Spleen (tissue), 11 donors: ENCODE measurements around the gene LCMT1. TPM values are rescaled to one million over a fixed set of nuclear protein-coding genes. Genes with fewer than 3 reads are reported as not detected.

Experiments
- DNase-seq: peaks from one replicate; pipeline ENCODE4 v3.0.0-alpha.2; 2020
- H3K27ac ChIP-seq, 8 donors: fragments of 200-600 bp; sonication (generic) in 7 of 8; 1 replicate in 4 of 8; 2 replicates in 4 of 8; pipeline versions ENCODE4 v1.5.0 to v1.8.0; 2016 to 2021; ENCODE audit warnings: inconsistent platforms in 4 of 8, mild to moderate bottlenecking in 4 of 8, moderate library complexity in 1 of 8
- H3K27me3 ChIP-seq, 7 donors: fragments of 200-600 bp; sonication (generic) in 6 of 7; replicated peaks in 1 of 7; 1 replicate in 4 of 7; 2 replicates in 3 of 7; pipeline versions ENCODE4 v1.5.0 to v1.8.0; 2016 to 2021; ENCODE audit warnings: inconsistent platforms in 3 of 7, mild to moderate bottlenecking in 1 of 7
- H3K36me3 ChIP-seq, 6 donors: fragments of 200-600 bp; sonication (generic) in 5 of 6; 1 replicate in 4 of 6; 2 replicates in 2 of 6; pipeline versions ENCODE4 v1.5.0 to v1.8.0; 2016 to 2021; ENCODE audit warnings: inconsistent platforms in 2 of 6
- H3K4me1 ChIP-seq, 6 donors: fragments of 200-600 bp; sonication (generic) in 5 of 6; 1 replicate in 3 of 6; 2 replicates in 3 of 6; pipeline versions ENCODE4 v1.5.0 to v1.8.0; 2016 to 2021; ENCODE audit warnings: inconsistent platforms in 3 of 6
- H3K4me3 ChIP-seq, 8 donors: fragments of 200-600 bp; sonication (generic) in 7 of 8; 1 replicate in 4 of 8; 2 replicates in 4 of 8; pipeline versions ENCODE4 v1.5.0 to v1.8.0; 2016 to 2021; ENCODE audit warnings: inconsistent platforms in 4 of 8, mild to moderate bottlenecking in 4 of 8, moderate library complexity in 2 of 8
- H3K9me3 ChIP-seq, 8 donors: fragments of 200-600 bp; sonication (generic) in 7 of 8; 1 replicate in 4 of 8; 2 replicates in 4 of 8; pipeline versions ENCODE4 v1.5.0 to v1.8.0; 2016 to 2021; ENCODE audit warnings: inconsistent platforms in 4 of 8
- POLR2A ChIP-seq, 3 donors: fragments of 450-650 bp; IDR thresholded peaks; one replicate each; pipeline ENCODE4 v1.5.1; 2017; ENCODE audit warnings: antibody characterized with exemption in 3 of 3, mild to moderate bottlenecking in 1 of 3
- POLR2AphosphoS5 ChIP-seq, 3 donors: sonication (generic); formaldehyde crosslinking; IDR thresholded peaks; one replicate each; pipeline ENCODE4 v1.5.1; 2017; ENCODE audit warnings: antibody characterized with exemption in 3 of 3
- WGBS, 5 donors: extraction: QIAGEN DNeasy Blood & Tissue Kit in 3 of 5; methylation state at CpG; one replicate each; pipeline versions ENCODE4 v1.1.5 to v1.1.7; 2013 to 2018; 5-methylcytosine and 5-hydroxymethylcytosine counted together
- intact Hi-C: fragments of 100-400 bp; cut with DNase I; formaldehyde crosslinking; loops from one replicate; pipeline ENCODE4 v1.15.0; 2023; ENCODE audit warnings: low total_unique reads
- polyA plus RNA-seq, 3 donors: library from polyadenylated mRNA; stranded (reverse); fragments of 200-250 nt; gene quantifications; one replicate each; pipeline ENCODE4 v1.2.1, GENCODE V29; 2013
- total RNA-seq, 7 donors: library from RNA; depleted of rRNA in 3 of 7; stranded (reverse); fragments of >200 nt in 3 of 7; fragmentation: NEBNext Ultra II Directional in 4 of 7; extraction: Animal tissue kit (Norgen Biotek cat#: 25700) in 4 of 7; gene quantifications; one replicate each; pipeline versions ENCODE4 v1.1.0 to v1.2.1, GENCODE V29; 2016 to 2021
- TF ChIP-seq, protein P1 (sequence below), 11 experiments: fragments of 200-600 bp in 7 of 11; fragments of 450-650 bp in 4 of 11; sonication (generic) in 4 of 11; IDR thresholded peaks in 8 of 11; conservative IDR thresholded peaks in 3 of 11; 1 replicate in 7 of 11; 2 replicates in 4 of 11; pipeline versions ENCODE4 v1.4.0 to v1.8.0; 2016 to 2021; ENCODE audit warnings: antibody characterized with exemption in 11 of 11, inconsistent platforms in 4 of 11, mild to moderate bottlenecking in 1 of 11
- donor health status: healthy with polysubstance abuse.
- donor health status: DM: no; HTN: no; CAD: no; lungs with moderate emphysema.
- donor health status: DM: no; HTN: no; CAD: no.
- donor health status: Bipolar disorder and iron deficiency.
- donor health status: healthy.
- donor health status: DM: no; HTN: no; CAD: no.
- donor health status: DM: yes; HTN: yes; CAD: no.

Gene LCMT1
- total and polyA plus RNA-seq, 10 donors = 25.1 to 33.3 (median 28.0) TPM

DNA sequence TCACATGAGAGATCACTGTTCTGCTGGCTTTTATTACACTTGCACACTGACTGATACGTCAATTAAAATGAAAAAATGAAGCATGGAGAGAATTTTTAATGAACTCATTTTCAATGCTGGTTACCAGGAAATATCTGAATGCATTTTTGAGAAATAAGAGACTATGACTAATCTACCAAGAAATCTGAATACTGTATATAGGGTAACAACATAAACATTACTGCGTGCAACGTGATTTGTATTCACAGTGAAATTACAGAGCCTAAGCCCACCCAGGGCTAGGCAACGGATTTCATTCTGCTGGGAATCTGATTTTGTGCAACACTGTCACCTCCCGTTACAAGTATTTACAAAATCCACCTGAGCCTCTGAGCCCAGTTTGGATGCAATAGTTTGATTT, 23.8 kb upstream of the LCMT1 start:
- intact Hi-C loops = no loop called here
- TF ChIP-seq POLR2AphosphoS5 (IDR thresholded peaks at IDR 0.05) = no peak
- TF ChIP-seq, protein P1, sequence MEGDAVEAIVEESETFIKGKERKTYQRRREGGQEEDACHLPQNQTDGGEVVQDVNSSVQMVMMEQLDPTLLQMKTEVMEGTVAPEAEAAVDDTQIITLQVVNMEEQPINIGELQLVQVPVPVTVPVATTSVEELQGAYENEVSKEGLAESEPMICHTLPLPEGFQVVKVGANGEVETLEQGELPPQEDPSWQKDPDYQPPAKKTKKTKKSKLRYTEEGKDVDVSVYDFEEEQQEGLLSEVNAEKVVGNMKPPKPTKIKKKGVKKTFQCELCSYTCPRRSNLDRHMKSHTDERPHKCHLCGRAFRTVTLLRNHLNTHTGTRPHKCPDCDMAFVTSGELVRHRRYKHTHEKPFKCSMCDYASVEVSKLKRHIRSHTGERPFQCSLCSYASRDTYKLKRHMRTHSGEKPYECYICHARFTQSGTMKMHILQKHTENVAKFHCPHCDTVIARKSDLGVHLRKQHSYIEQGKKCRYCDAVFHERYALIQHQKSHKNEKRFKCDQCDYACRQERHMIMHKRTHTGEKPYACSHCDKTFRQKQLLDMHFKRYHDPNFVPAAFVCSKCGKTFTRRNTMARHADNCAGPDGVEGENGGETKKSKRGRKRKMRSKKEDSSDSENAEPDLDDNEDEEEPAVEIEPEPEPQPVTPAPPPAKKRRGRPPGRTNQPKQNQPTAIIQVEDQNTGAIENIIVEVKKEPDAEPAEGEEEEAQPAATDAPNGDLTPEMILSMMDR (IDR thresholded peaks at IDR 0.05 in 8 of 11, conservative IDR thresholded peaks at IDR 0.05 in 3 of 11) = no peak
- no peak for TF ChIP-seq POLR2A (IDR thresholded peaks at IDR 0.05)
- Histone ChIP-seq H3K27me3 (no peaks in the 10 kb centered on the region), H3K4me1 (no peaks in the 10 kb centered on the region), H3K36me3 (no peaks in the 10 kb centered on the region), H3K4me3 (no peak overlapping the region), H3K9me3 (no peaks in the 10 kb centered on the region), H3K27ac (no peak overlapping the region)
- 68 to 78% (median 70%) methylated on average over 5 of the region's 5 CpGs for WGBS, 5 donors
- DNase-seq = no peak

DNA sequence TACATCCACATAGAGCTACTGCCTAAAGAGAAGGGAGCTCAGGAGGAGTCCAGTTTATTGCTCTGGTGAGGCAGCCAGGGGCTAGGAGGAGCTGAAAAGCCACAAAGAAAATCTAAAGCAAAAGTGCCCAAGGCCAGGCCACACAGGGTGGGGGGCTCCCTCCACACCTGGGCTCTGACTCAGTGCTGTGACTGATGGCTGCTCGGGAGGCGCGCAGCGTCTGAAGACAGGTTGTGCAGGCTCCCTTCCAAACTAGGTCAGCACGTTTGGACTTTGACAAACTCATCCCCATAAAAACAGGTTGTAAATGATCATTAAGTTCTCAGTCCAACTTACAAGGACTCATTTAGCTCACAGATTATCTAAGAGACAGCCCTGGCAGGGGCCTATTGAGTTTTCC, 22.2 kb upstream of the LCMT1 start:
- no peak for DNase-seq
- H3K4me1 ChIP-seq = peaks cover 0 to 15% (median 8%) of the 10 kb centered on the region in 6 donors
- TF ChIP-seq, protein P1 (IDR thresholded peaks at IDR 0.05 in 8 of 11, conservative IDR thresholded peaks at IDR 0.05 in 3 of 11) = no peak
- TF ChIP-seq POLR2AphosphoS5 (IDR thresholded peaks at IDR 0.05) (no peak), POLR2A (IDR thresholded peaks at IDR 0.05) (no peak)
- H3K9me3 ChIP-seq = no peaks in the 10 kb centered on the region
- no peak overlapping the region for H3K27ac ChIP-seq
- no peak overlapping the region for H3K4me3 ChIP-seq
- H3K27me3 ChIP-seq = no peaks in the 10 kb centered on the region
- 88 to 92% (median 91%) methylated on average over 5 of the region's 5 CpGs for WGBS, 5 donors
- no peaks in the 10 kb centered on the region for H3K36me3 ChIP-seq
- intact Hi-C loops = no loop called here

DNA sequence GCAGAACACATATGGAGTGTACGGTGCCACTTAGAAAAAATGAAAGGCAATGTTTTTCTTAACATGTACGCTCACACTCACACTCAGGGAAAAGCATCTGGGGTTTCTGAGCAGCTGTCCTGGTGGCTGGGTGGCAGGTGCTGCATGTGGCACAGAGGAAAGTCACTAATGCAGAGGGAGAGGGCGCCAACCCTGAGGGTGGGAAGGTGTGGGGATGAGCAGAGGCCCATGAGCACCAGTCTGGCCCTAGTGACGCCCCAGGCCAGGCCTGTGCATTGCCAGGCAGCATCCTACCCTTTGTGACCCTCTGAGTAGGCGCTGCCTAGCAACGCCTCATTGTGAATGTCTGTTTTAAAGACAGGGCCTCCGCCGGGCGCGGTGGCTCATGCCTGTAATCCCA, 19.1 kb upstream of the LCMT1 start:
- Histone ChIP-seq H3K27me3 (no peaks in the 10 kb centered on the region), H3K36me3 (no peaks in the 10 kb centered on the region), H3K27ac (no peak overlapping the region), H3K4me3 (no peak overlapping the region), H3K9me3 (no peaks in the 10 kb centered on the region), H3K4me1 (peaks cover 0 to 17% (median 8%) of the 10 kb centered on the region in 6 donors)
- TF ChIP-seq POLR2A (IDR thresholded peaks at IDR 0.05) = no peak
- TF ChIP-seq, protein P1 (IDR thresholded peaks at IDR 0.05 in 8 of 11, conservative IDR thresholded peaks at IDR 0.05 in 3 of 11) = no peak
- TF ChIP-seq POLR2AphosphoS5 (IDR thresholded peaks at IDR 0.05) = no peak
- DNase-seq = no peak
- intact Hi-C loops = no loop called here
- 84 to 91% (median 85%) methylated on average over 10 of the region's 10 CpGs for WGBS, 5 donors

DNA sequence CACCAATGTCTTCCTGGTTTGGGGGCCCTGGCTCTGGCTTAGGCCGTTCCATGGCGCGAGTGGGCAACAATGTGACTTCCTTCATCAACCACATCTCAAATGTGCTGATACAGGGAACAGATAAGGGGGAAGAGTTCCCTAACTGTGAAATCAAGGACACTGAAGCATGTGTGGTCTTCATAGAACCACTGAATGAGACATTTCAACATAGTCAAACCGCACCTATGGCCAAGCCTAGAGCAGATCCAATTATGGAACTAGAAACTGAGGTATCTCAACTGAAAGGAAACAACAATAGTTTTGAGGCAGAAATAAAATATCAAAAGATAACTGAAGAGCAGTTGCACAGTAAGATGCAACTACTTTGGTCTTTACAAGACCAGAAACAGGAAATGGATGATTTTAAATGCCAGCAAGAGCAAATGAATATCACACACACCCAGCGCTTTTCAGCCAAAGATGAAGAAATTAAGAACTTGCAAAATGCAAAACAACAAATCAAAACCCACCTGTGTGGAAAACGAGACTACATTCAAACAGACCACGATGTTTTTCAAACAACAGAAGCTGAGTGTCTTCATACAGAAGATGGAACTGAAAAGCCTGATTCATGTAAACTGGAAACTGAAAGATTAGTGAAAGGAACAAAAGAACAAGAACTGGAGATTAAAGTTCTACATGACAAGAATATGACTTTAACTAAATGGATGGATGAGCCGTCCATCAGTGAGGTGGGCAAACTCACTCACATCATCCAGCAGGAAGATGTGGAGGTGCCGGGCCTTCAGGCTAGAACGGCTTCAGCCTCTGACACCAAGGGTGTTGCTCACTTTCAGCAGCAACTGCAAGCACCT, 18.1 kb upstream of the LCMT1 start:
- H3K27ac ChIP-seq = peak overlapping the region in 5 of 8 donors; percentile 9 to 32 (median 24)
- WGBS, 5 donors = 37 to 58% (median 40%) methylated on average over 10 of the region's 10 CpGs
- no peaks in the 10 kb centered on the region for H3K27me3 ChIP-seq
- intact Hi-C loops = no loop called here
- no peak for DNase-seq
- H3K36me3 ChIP-seq = no peaks in the 10 kb centered on the region
- H3K4me1 ChIP-seq = peaks cover 0 to 17% (median 8%) of the 10 kb centered on the region in 6 donors
- H3K9me3 ChIP-seq = no peaks in the 10 kb centered on the region
- no peak overlapping the region for H3K4me3 ChIP-seq
- TF ChIP-seq, protein P1 (IDR thresholded peaks at IDR 0.05 in 8 of 11, conservative IDR thresholded peaks at IDR 0.05 in 3 of 11) = no peak
- TF ChIP-seq POLR2A (IDR thresholded peaks at IDR 0.05) = no peak
- no peak for TF ChIP-seq POLR2AphosphoS5 (IDR thresholded peaks at IDR 0.05)
